HG03521 (cell line): ENCODE data around the gene ISG20L2.

Experiments used
- ATAC-seq: cut with Tn5 transposase; IDR thresholded peaks from one replicate; pipeline ENCODE4 v1.9.1; 2021; ENCODE audit warnings: mild to moderate bottlenecking, moderate library complexity; ENCODE audit not compliant: unreplicated experiment

The ISG20L2 gene

DNA sequence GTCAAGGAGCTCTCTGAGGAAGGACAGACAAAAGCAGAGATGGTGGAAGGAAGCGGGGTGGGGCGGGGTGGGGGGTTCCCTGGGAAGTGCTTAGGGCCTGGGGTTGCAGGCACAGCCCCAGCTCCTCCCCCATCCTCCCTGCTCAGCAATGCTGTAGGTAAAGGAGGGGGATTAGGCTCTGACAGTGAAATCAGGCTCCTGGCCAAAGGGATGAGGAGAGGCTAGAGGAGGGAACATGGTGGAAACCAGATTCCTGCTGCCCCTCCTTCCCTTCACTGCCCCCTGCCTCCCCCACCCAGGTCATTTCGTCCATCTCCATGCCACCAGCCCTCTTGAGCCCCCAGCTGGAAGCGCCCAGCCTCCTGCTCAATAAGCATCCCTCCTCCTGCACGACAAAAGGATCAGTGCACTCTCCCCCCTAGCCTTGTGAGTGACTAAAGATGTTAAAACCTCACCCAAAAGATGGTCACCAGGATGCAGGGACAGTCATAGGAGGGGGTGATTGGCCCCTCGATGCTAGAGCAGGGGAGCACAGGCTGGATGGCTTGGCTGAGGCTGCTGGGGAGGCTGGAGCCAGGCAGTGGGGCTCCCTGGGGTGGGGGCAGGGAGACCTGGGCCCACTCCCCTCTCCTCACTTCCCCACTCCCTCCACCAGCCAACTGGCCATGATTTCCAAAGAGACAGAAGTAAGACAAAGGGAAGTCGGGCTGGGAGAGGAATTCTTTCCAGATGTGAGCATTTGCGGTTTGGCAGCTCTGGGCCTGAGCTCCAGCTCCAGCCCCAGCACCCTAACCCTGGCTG lies 20.9 kb downstream of the ISG20L2 start:
- no peak for ATAC-seq

DNA sequence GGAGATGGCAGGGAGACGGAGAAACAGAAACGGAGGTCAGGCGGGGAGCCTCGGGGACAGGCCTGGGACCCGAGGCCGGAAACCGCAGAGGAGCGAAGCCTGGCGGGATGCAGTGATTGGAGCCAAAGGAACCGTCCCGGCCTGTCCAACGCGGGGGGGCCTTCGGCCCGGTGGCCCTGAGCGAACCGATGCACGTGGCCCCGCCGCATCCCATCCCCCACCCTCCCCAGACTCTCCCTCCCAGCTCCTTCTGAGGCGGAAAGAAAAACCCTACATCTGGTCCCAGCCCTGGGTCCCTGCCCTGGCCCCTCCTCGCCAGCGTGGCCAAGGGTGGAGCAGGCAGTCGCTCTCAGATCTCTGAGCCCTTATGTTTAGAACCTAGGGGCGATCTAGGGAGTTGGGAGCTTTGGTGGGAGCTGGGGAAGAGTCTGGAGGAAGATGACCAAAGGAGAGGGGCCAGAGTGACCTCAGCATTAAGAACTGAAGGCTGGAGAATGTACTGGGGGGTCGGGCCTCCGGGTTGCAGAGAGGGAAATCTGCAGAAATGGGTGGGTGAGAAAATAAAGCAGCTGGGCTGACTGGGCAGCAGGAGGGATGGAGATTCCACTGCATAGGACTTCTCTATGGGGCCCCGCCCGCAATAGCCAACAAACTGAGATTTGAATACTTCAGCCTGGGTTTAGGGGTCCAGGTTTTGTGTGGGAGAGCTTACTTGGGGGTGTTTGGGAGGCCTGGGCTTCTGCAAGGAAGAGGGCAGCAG lies 21.7 kb downstream of the ISG20L2 start:
- no peak for ATAC-seq

DNA sequence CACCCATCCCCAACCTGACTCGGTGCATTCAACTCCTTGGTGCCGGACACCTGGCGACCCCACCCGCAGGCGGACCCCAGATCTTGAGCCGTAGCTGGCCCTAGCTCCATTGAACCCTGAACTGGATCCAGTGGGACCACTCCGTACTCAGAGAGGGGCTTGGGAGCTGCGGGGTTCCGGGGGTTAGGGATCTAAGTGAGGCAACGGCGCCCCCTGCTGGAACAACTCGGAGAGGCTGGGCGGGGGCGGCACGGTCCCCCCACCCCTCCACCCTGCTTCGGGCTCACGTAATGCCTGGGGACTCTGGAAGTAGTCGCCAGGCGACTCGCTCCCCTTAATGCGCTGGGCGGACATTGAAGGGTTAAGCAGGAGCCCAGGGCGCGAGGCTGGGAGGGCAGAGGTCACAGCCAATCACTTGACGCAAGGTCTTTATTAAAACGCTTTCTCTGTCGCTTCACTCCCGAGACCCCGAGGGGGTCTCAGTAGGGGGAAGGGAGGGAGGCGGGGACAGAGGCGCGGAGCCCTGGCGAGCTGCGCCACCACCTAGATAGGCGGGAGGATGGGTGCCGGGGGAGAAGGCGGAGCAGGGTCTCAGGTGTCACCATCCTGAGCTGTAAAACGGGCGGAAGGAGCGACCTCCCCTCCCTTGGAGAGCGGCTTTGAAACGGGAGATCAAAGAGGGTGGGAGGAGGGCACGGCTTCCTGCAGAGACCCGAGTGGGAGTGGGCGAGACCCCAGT lies 22.5 kb downstream of the ISG20L2 start:
- ATAC-seq, result no peak

DNA sequence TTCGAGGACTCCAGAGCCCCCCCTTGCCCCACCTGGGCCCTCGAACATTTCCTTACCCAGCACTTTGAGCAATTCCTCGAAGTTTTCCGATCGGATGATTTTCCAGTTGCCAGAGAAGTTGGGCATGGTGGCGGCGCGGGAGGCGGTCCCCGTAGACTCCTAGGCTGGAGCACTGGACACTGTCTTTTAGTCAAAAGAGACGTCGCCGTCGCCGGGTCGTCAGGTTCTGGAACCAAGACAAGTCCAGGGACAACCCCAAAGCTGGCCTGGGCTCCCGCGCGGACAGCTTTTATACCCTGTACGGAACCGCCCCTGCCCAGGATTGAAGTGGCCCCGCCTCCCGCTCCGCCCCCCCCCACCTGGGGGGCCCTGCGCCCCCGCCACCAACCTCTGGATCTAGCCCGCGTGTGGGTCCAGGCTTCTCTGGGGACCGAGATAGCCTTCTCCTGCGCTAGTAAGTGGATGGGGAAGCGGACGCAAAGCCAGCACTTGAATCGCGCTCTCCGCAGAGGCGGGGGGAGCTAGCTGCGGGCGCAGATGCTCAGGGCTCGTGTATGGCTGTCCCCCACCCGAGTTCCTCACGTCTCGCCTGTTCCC lies 23.1 kb downstream of the ISG20L2 start, which contains the start of gene CRABP2:
Gene CRABP2, minus strand, starts transcription at position 263 of the 597 bp plus-strand sequence. Its CDS starts 137 bp downstream, at position 126.
- no peak for ATAC-seq

DNA sequence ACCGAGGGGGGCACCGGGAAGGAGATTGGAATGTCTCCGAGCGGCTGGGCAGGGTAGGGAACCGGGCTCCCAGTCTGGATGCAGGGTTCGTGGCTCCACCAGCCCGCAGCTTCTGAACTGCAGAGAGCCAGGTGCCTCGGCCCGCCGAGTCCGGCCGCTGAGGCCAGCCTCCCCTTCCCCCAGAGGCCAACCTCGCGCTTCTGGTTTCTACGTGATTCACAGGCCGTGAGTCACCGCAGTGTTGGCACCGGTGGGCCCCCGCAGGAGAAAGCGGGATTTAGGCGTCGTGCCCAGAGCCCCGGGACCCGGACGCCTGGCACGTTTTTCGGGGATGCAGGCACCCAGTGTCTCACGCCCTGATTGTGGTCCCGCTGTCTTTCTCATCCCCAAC lies 23.6 kb downstream of the ISG20L2 start:
- no peak for ATAC-seq

DNA sequence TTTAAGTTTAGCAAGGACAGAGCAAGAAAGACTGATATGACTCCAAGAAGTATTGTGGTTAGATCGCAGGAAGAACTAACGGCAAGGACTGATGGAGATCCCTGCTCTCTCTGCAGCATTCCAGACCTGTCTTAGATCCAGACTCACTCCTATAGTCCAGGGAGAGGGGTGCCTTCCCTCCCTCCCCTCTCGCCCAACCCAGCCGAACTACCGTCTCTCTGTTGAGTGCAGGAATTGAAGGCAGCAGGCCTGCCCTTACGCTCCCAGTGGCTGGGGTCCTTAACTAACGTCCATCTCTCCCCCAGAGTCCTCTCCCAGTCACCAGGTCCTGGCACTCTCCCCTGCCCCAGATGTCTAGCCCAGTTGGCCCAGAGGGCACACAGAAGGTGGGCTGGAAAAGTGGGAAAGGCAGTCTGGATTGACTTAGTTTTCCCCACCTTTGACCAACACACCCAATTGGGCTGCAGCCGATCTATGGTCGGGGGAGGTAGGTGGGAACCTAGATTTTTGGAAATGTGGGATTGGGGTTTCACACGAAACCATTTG lies 24.3 kb downstream of the ISG20L2 start:
- no peak for ATAC-seq

DNA sequence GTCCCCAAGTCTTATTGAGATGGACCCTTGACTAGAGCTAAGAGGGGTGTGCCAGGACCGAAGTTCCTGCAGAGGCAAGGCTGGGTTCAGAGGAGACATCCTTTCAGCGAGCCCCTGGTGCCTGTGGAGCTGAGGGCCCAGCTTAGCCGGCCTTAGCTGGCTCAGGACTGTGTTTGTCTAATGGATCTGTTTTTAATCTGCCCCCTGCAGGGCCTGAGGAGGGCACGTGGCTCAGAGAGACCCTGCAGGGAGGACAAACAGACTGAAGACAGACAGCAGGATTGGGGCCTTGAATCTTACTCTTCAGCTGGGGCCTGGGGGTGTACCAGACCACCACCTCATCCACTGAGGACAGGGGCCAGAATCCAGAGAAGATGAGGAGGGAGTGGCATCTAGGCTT lies 24.8 kb downstream of the ISG20L2 start:
- ATAC-seq, result no peak

DNA sequence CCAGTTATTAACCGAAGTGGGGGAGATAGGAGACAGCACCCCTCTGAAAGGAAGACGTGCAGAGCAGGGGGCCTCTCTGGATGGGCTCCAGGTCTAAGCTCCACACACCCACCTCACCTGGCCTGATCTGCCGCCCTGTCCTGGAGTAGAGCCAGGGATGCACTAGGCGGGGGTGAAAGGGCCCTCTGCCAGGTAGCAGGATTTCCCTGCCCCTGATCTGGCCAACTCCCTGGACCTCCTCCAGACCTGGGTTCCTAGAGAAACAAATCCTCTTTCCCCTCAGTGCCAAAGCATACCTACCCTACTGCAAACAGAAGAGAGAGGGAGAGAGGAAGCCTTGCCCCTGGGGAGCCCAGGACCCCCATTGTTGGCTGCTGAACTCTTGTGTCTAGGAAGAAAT lies 25.2 kb downstream of the ISG20L2 start:
- ATAC-seq, result no peak

DNA sequence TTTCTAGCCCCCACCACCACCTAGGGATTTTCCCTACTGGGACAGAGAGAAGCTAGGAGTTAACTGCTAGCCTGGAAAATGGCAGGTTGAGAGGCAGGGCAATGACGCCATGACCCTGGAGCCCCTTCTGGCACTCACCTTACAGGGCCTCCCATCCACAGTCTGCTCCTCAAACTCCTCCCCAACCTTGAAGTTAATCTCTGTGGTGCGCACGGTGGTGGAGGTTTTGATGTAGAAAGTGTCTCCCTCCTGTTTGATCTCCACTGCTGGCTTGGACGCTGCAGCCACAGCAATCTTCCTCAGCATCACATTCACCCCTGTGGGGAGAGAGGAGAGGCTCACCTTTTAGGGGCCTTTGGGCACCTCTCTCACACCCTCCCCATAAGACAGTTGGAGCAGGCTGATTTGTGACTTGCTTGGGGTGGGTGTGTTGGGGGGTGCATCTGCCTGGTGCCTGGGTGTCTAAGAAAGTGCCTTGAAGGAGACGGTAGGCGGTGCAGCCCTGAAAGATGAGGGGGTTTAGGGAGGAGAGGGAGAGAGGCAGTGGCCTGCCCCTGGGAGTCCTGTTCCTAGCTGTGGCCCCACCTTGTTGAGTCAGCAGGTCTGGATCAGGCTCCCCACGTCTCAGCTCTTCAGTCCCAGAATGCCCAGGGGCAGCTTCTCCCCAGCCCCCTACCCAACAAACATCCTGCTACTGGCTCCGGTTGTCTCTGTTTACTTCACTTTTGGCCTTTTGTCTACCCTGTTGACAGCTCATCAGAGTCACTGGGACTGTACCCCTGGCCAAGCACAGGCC lies 27.6 kb downstream of the ISG20L2 start:
- no peak for ATAC-seq

DNA sequence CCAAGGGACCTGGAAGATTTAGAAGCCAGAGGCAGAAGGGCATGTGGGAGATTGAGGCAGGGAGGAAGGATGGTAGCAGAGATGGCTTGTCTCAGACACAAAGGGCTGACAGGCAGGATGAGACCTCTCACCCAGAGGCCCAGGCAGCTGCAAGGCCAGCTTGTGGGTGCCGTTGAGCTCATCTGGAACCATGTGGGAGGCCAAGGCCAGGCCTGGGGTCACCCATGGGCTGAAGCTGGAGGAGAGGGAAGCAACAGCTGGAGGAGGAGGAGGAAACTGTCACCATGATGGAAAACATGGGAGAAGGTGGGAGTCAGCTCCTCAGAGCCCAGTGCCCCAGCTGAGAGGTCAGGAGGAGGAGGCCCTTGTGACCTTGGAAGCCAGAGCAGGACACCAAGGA lies 29.6 kb downstream of the ISG20L2 start:
- no peak for ATAC-seq

DNA sequence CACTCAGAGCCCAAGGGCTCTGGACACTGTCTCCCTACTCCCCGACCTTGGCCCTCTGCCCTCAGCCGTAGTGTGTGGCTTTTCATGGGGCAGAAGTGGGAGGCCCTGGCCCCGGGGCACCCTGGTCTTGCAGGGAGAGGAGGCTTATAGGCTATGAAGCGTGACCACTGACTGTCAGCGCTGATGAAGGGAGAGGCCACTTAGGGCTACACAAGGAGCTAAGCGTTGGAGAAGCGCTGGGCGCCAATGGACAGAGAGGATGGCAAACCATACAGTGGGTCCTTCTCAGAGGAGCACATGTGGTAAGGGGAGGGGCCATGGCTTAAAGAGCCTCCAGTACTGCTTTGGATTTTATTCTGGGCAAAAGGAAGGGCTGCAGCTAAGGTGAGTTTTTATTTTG lies 31.1 kb downstream of the ISG20L2 start:
- no peak for ATAC-seq

DNA sequence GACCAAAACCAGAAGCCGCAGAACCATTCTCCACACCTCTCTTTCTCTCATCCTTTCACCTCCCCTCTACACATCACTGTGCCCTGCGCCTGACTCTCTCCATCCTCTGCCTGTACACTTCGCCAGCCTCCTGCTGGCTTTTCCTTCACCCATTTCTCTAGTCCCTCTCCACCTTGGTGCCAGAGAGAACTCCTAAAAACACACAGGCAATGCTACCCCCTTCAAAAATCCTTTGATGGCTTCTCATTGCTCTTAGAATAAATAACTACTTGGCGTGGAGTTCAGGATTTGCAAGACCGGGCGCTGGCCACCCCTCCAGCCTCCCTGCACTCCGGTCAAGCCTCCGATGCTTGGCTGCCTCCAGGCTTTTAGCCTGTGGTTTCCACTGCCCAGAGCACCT lies 31.8 kb downstream of the ISG20L2 start:
- ATAC-seq, result no peak

DNA sequence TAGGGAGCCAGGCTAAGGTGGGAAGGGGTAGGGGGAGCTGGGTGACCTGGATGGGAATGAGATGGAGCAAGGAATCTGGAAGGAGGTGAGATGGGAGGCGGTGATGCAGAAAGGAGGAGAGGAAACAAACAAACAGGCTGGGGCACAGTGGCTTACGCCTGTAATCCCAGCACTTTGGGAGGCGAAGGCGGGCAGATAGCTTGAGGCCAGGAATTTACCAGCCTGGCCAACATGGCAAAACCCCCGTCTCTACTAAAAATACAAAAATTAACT lies 33.9 kb downstream of the ISG20L2 start:
- no peak for ATAC-seq

DNA sequence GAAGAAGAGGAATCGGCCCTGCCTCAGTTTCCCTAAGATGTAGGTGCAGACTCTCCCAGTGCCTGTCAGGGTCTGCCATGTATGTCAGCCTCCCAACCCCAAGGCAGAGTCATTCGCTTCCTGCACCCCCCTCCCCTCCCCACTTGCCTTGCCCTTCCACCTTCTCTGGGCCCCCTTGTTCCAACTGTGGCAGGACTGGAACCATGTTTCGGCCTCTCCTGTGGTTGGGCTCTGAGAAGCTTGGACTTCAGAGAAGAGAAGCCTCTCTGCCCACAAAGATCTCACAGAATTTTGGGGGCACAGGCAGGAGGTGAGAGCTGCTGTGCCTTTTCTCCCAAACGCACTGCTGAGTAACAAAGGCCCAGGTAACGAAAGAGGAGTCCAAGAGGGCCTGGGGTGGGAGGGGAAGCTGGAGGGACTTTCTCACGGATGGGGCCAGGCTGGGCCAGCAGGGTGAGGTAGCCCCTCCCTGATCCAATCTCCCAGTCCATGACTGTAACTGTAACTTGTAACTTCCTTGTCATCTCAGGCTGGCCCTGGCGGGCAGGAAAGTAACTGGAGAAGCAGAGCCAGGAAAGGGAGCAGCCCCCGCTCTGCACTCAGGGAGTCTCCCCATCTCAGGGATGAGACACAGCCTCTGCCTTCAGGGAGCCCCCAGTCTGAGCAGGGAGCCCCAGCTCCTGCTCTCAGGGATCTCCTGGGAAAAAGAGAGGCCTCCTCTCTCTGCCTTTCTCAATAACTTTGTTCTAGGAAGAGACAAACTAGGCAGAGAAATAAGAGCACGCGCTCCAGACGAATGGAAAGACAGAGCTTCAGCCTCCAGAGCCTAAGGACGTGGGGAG lies 34.5 kb downstream of the ISG20L2 start:
- ATAC-seq, result no peak

DNA sequence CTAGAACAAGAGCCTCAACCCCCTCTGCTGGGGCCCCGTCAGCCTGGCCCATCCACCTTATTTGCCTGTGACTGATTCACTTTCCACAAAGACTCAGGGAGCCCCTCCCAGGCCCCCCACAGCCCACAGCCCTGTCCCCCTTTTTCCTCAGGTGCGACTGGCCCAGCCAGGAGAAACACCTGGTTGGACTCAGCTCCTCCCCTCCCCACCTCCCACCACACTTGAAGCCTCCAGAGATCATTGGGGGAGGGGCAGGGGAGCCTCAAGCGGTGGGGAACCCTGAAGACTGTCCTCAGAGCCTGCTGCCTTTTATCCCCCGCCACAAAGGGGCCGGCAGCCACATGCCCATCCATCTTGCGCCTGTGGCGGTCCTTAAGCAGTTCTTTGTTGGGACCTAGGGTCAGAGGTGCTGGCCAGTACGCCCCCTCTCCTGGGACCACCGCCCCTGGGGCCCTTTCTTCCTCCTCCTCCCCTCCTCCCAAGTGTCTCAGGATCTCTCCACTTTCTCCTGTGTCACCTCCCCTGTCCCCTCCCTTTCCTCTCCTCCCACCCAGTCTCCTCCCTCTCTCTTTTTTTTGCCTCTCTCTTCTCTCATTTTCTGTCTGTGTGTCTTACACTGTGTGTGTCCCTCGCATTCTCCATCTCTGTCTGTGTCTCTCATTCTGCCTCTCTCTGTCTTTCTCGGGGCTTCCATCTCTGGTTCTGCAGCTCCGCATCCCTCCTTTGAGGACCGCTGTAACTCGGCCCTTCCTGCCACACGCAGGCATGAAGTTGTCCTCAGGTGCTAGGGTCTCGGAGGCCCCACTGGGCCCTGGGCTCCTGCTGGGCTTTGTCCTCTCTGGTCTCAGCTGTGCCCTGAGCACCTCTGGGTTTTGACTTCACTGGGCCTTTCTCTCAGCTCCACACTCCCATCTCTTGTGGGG lies 35.4 kb downstream of the ISG20L2 start:
- ATAC-seq, result no peak

DNA sequence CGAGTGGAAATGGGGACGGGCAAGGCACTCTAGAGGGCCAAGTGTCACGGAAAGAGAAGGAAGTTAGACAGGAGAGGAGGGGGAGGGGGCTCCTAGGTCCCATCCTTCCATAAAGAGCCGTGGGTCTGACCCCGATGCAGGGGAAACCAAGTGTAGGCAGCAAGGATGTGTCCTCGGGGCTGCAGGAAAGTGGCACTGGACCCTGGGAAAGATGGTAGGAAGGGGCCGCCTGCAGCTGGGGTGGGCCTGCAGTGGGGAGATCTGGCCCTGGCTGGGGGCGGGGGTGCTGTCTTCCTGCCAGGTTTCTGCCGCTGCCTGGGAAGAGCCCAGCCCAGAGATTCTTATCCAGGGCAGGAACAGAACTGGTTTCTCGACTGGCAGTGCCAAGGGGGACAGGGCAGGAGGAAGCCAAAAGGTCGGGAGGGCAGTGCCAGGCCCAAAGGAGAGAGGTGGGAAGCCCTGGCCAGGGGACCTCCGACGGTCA lies 36.1 kb downstream of the ISG20L2 start:
- ATAC-seq, result no peak

DNA sequence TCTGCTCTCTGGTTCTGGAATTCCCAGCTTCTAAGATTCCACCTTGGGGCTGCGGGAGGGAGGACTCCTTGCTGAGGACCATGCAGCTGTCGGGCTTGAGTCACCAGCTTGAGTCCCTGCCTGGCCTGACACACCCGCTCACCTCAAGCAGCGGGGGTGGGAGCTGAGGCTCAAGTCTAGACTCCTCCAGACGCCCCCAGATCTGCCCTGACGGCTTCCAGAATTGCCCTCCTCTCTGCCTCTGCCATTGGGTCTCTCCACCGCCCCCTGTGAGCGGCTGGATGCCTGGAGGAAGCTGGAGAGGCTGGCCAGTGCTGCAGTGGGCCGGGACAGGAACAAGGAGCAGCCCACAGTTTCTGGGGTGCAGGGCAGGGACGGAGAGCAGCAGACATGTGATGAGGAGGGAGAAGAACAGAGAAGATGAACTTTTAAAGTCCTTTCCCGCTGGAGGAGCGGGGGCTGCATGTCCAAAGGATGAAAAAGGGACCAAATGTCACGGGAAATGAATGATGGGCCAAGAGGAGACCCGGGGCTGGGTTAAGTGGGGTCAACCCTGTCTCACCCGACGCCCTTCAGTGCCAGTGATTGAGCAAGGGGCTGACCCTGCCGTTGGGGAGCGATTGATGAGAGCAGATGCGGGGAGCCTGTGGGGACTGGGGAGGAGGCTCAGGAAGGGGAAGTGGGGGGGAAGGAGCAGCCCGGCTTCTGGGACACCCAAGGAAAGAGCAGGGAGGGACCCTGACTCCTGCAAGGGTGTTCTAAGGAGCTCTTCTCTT lies 36.7 kb downstream of the ISG20L2 start:
- ATAC-seq, result no peak
